IMR-90 (cell line): ENCODE measurements around the gene TCF25.

Source experiments
- BHLHE40 ChIP-seq: fragments of 150-350 bp; IDR thresholded peaks from 2 replicates; pipeline ENCODE4 v1.6.1; 2016; ENCODE audit warnings: mild to moderate bottlenecking, low read depth, low read length
- CEBPB ChIP-seq: IDR thresholded peaks from 2 replicates; pipeline ENCODE4 v1.6.1; 2012; ENCODE audit warnings: low read depth, low read length, improper control_type of control experiment
- CHD1 ChIP-seq: IDR thresholded peaks from 2 replicates; pipeline ENCODE4 v1.6.1; 2012; ENCODE audit warnings: low read depth, low read length, improper control_type of control experiment
- NFE2L2 ChIP-seq: fragments of 150-350 bp; IDR thresholded peaks from 2 replicates; pipeline ENCODE4 v1.6.1; 2016; ENCODE audit warnings: low read depth, mild to moderate bottlenecking, low read length
- POLR2A ChIP-seq: IDR thresholded peaks from 2 replicates; pipeline ENCODE4 v1.6.1; 2012; ENCODE audit warnings: mild to moderate bottlenecking, low read depth, low read length
- RCOR1 ChIP-seq: IDR thresholded peaks from 2 replicates; pipeline ENCODE4 v1.6.1; 2012; ENCODE audit warnings: mild to moderate bottlenecking, low read length, improper control_type of control experiment; ENCODE audit not compliant: insufficient replicate concordance
- SMC3 ChIP-seq: fragments of 150-350 bp; IDR thresholded peaks from 2 replicates; pipeline ENCODE4 v1.6.1; 2016; ENCODE audit warnings: low read depth, mild to moderate bottlenecking, antibody characterized with exemption, low read length, moderate library complexity
- TF ChIP-seq, protein P1 (sequence below): fragments of 150-350 bp; IDR thresholded peaks from 2 replicates; pipeline ENCODE4 v1.6.1; 2017; ENCODE audit warnings: mild to moderate bottlenecking, antibody characterized with exemption, low read length, low read depth
- TF ChIP-seq, protein P2 (sequence below): conservative IDR thresholded peaks from 2 replicates; pipeline ENCODE4 v1.5.1; 2012; ENCODE audit warnings: mild to moderate bottlenecking, low read depth, low read length, improper control_type of control experiment
- TF ChIP-seq, protein P3 (sequence below): fragments of 150-350 bp; IDR thresholded peaks from 2 replicates; pipeline ENCODE4 v1.6.1; 2016; ENCODE audit warnings: low read depth, mild to moderate bottlenecking, low read length, moderate library complexity, borderline replicate concordance

DNA sequence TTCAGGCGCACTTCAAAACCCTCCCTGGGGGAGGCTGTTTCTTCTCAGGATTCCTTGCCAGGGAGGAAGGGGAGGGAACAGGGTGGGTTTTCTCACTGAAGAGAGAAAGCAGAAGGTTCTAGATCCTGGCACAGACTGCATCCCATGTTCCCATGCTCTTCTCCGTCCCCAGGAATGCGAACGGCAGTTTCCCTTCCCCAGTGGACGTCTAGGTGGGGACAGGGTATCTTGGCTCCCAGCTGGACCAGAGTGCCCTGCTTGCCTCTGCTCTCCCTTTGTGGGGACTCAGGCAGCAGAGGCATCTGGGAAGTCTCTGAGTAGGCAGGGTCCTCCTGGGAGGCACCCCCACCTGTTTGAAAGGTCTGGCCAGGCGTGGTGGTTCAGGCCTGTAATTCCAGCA is 3.0 kb upstream of the TCF25 start:
- TF ChIP-seq, protein P1, sequence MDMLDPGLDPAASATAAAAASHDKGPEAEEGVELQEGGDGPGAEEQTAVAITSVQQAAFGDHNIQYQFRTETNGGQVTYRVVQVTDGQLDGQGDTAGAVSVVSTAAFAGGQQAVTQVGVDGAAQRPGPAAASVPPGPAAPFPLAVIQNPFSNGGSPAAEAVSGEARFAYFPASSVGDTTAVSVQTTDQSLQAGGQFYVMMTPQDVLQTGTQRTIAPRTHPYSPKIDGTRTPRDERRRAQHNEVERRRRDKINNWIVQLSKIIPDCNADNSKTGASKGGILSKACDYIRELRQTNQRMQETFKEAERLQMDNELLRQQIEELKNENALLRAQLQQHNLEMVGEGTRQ = no peak
- TF ChIP-seq POLR2A (no peak), BHLHE40 (no peak), CHD1 (no peak), SMC3 (no peak), CEBPB (no peak), RCOR1 (no peak), NFE2L2 (no peak)
- TF ChIP-seq, protein P2, sequence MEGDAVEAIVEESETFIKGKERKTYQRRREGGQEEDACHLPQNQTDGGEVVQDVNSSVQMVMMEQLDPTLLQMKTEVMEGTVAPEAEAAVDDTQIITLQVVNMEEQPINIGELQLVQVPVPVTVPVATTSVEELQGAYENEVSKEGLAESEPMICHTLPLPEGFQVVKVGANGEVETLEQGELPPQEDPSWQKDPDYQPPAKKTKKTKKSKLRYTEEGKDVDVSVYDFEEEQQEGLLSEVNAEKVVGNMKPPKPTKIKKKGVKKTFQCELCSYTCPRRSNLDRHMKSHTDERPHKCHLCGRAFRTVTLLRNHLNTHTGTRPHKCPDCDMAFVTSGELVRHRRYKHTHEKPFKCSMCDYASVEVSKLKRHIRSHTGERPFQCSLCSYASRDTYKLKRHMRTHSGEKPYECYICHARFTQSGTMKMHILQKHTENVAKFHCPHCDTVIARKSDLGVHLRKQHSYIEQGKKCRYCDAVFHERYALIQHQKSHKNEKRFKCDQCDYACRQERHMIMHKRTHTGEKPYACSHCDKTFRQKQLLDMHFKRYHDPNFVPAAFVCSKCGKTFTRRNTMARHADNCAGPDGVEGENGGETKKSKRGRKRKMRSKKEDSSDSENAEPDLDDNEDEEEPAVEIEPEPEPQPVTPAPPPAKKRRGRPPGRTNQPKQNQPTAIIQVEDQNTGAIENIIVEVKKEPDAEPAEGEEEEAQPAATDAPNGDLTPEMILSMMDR = no peak
- TF ChIP-seq, protein P3, sequence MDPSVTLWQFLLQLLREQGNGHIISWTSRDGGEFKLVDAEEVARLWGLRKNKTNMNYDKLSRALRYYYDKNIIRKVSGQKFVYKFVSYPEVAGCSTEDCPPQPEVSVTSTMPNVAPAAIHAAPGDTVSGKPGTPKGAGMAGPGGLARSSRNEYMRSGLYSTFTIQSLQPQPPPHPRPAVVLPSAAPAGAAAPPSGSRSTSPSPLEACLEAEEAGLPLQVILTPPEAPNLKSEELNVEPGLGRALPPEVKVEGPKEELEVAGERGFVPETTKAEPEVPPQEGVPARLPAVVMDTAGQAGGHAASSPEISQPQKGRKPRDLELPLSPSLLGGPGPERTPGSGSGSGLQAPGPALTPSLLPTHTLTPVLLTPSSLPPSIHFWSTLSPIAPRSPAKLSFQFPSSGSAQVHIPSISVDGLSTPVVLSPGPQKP = no peak
